Uterine smooth muscle cell (primary cell): ENCODE data around the gene RNU5B-1. TPM values are rescaled to one million over a fixed set of nuclear protein-coding genes. Genes with fewer than 3 reads are reported as not detected.

Source experiments
- total RNA-seq: library from RNA; depleted of rRNA; stranded (reverse); fragments of >200 nt; gene quantifications from 2 replicates; pipeline ENCODE4 v1.2.3, GENCODE V29; 2014

RNU5B-1 gene
- total RNA-seq, result not detected in 2 replicates

GRCh38 chr15:65304381-65305149 is at the start of gene RNU5B-1:
TSS of gene RNU5B-1 (plus strand) at chr15:65304677.

DNA sequence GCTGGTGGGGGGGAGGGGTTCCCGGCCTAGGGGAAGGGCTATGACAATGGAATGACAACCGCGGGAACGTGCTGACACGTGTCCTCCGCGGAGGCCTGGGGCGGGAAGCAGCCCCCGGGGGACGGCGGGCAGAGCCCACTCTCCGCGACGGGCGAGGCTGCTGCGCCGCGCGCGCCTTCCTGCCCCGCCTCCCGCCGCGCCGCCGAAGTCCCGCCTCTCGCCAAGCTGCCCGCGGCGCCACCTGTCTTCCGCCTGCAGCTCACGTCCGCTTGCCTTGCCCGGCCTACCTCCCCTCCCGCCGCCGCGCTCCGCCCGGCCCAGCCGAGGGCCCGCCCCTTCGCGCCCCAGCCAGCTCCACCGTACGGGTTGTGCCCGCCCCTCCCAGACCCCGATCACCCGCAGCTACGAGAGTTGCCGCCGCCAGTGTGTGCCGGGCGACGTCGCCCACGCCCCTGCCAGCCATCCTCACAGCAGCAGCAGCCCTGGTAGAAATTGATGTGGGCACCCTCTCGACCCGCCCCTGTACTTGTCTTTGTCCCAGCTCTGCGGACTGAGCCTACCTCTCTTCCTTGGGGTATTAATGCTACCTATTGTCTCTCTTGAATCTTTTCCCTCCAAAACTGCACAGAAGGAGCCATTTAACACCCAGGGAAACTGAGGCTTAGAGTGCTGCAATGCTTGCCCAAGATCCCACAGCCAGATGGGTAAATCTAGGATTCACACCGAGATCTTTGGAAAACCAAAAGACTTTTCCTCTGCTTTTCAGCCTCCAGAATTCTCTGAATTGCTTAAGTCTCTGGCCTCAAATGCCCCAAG is 17.6 kb upstream of the RNU5B-1 start, which contains the start of gene PARP16:
Gene PARP16 (minus strand): TSS at position 180 of the 816 bp plus-strand sequence. CDS start 457 bp downstream, outside the sequence.

Other genes starting within 250 kb of the RNU5B-1 start
- gene RASL12, start 236.7 kb upstream of the RNU5B-1 start, total RNA-seq, result 0.87 and 4.1 TPM in 2 replicates
- not detected in 2 replicates for gene KBTBD13, start 227.9 kb upstream of the RNU5B-1 start, total RNA-seq
- gene UBAP1L, start 189.5 kb upstream of the RNU5B-1 start, total RNA-seq, result 1.3 and 1.7 TPM in 2 replicates
- 22.7 and 24.9 TPM in 2 replicates for gene PDCD7, start 170.9 kb upstream of the RNU5B-1 start, total RNA-seq
- 45.1 and 53.0 TPM in 2 replicates for gene CLPX, start 119.3 kb upstream of the RNU5B-1 start, total RNA-seq
- under 0.01 and 0.12 TPM in 2 replicates for gene CILP, start 93.2 kb upstream of the RNU5B-1 start, total RNA-seq
- gene PARP16, start 17.8 kb upstream of the RNU5B-1 start, total RNA-seq, result 1.5 and 1.7 TPM in 2 replicates
- gene RNU5A-1, start 8.6 kb upstream of the RNU5B-1 start, total RNA-seq, result under 0.01 TPM in 1 of 2 replicates, not detected in the other
- gene IGDCC3, start 73.3 kb downstream of the RNU5B-1 start, total RNA-seq, result under 0.01 TPM in 1 of 2 replicates, not detected in the other
- gene IGDCC4, start 118.3 kb downstream of the RNU5B-1 start, total RNA-seq, result 2.5 and 4.3 TPM in 2 replicates
- gene DPP8, start 213.0 kb downstream of the RNU5B-1 start, total RNA-seq, result 44.0 and 44.2 TPM in 2 replicates
- 80.5 and 105 TPM in 2 replicates for gene HACD3, start 225.8 kb downstream of the RNU5B-1 start, total RNA-seq